GM21619 (cell line): ENCODE measurements around the gene LMAN1.

Experiments used
- ATAC-seq: cut with Tn5 transposase; IDR thresholded peaks from one replicate; pipeline ENCODE4 v1.9.1; 2021; ENCODE audit not compliant: unreplicated experiment

LMAN1 gene

DNA sequence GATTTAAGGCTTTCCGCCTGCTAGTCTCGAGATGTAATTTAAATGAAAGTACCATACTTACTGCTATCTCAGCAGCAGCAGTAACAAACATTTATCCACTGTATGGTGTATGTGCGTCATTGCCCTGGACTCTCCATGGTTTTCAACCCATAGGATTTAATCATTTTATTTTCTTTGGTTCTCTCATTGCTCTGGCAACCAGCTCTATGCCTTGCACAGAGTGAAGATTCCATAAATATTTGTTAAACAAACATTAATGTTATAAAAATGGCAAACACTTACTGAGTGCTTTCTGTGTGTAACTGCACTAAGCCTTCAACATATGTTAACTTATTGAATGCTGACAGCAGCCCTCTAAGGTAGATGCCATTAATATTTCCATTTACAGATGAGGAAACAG, 1.3 kb upstream of the LMAN1 start:
- no peak for ATAC-seq

GRCh38 chr18:59359576-59359952, 499 bp upstream of the LMAN1 start:
- ATAC-seq = peak; percentile 12

DNA sequence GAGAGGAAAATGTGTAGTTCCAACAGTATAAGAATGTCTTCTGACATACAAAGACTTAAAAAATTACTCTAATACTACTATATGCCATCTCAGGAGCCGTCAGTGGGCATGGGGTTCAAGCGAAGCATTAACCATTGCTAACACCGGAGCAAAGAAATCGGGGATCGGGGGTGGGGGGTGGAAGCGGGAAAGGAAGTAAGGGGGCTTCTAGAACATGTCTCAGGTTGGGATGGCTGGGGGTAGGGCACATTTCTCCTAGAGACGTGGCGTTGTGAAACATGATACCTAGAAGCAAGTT, 702 bp downstream of the LMAN1 start:
- ATAC-seq = no peak

DNA sequence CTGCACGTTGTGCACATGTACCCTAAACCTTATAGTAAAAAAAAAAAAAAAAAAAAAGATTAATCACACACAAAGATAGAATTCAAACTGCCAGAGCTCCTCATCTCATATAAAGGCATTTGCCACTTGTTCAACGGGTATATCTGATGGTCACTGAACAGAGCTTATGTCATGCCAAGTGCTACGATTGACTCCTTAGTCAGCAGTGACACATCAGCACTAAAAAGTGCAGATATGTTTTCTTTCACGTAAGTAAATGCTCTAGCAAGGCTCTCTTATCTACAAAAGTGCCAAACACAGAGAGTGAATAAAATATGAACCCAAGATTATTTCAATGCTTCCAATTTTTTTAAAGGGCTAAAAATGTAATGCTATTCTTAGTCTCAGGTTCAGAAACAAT, 1.1 kb downstream of the LMAN1 start:
- no peak for ATAC-seq

- ATAC-seq = no peak
These were observed 4.3 kb downstream of the LMAN1 start for GRCh38 chr18:59354731-59355130.

DNA sequence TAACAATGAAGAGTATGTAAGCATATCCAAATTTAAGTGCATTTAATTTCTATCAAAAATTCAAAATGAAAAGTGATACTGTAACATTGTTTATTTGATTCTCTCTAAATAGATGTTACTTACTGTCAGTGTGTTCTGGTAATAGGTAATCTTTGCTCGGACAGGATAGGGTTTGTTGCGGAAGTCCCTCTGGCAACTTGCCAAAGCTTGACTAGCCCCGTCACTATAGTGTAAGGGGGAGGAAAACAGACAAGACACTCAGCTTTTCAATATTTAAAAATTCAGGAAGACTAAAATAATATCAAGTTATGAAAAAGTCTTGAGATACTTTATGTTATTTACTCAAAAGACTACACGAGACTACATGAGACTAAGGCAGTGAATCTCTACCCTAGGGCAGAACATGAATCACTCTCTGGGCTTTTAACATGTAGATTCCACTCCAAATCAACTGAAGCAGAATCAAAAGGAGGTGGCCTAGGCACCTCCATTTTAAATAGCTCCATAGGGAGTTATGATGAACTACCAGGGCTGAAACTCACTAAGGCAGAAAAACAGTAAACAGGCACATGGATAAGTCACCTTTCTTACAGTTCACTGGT, 5.9 kb downstream of the LMAN1 start:
- no peak for ATAC-seq

GRCh38 chr18:59352250-59352855, 6.7 kb downstream of the LMAN1 start:
- no peak for ATAC-seq

- ATAC-seq = no peak
These were observed 13.5 kb downstream of the LMAN1 start for GRCh38 chr18:59345556-59345955.

DNA sequence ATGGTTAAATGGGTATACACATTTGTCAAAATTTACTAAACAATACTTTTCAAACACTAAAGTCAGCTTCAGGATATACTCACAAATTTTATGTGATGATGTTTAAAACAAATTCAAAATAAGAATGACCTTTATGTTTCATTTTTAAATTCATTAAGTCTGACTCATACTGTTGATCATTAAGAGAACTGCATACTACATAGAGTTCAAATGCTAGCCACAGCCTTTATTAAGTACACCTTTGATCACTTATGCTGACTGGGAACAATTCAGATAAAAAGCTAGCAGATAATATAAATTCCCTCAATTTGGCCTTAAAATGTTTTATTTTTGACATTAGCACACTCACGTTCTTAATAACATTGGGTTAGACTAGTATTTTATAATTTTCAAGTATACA, 14.1 kb downstream of the LMAN1 start:
- no peak for ATAC-seq

DNA sequence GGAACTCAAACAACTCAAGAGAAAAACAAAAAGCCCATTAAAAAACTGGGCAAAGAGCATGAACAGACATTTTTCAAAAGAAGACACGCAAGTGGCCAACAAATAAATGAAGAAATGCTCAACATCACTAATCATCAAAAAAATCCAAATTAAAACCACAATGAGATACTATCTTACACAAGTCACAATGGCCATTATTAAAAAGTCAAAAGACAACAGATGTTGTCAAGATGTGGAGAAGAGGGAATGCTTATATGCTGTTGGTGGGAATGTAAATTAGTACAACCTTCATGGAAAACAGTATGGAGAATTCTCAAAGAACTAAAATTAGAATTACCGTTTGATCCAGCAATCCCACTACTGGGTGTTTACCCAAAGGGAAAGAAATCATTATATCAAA, 15.1 kb downstream of the LMAN1 start:
- ATAC-seq = no peak

- ATAC-seq = no peak
These were observed 18.2 kb downstream of the LMAN1 start for GRCh38 chr18:59340817-59341216.

DNA sequence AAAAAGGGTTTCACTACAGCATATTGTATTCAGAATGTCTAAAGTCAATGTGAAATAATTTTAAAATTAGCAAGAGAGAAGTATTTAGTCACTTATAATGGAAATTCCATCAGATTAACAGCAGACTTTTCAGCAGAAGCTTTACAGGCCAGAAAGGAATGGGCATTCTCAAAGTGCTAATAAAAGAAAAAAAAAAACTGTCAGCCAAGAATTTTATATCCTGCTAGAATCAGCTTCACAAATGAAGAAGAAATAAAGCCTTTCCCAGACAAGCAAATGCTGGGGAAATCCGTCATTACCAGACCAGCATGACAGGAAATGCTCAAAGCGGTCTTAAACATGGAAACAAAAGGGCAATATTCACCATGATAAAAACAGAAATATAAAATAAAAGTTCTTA, 18.8 kb downstream of the LMAN1 start:
- ATAC-seq = no peak

DNA sequence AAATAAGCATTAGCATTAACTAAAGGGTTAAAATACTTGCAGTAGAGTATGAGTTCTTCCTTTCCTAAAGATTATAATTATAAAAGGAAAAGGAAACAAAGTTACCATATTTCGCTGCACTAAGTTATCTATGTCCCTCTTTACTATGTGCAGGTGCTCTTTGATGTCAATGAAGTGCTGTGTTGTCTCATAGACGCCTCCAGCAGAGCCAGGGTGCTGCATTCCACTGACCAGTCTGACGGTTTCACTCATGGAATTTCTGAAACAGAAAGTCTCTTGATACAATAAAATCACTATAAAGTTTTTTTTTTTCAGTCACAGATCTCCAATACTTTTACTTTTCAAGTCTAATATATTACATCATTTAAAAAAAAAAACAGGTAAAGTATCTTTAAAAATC, 26.1 kb downstream of the LMAN1 start:
- ATAC-seq = no peak

- ATAC-seq = no peak
These were observed 30.4 kb downstream of the LMAN1 start for GRCh38 chr18:59328683-59329082.

DNA sequence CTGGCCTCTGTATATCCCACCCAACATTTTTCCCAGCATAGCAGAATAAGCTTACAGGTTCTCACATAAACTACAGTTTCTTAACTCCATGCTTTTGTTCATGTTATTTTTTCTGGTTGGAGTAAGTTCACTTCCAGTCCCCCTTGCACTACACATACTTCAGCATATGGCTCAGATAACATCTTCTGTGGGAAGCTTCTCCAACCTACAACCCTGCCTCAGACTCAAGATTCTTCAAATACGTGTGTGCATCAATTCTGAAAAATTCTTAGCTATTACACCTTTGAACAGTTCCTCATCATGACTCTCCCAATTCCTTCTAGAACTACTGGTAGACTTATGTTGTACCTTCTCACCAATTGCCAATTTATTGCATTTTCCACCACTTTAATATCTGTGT, 33.1 kb downstream of the LMAN1 start:
- ATAC-seq = no peak

DNA sequence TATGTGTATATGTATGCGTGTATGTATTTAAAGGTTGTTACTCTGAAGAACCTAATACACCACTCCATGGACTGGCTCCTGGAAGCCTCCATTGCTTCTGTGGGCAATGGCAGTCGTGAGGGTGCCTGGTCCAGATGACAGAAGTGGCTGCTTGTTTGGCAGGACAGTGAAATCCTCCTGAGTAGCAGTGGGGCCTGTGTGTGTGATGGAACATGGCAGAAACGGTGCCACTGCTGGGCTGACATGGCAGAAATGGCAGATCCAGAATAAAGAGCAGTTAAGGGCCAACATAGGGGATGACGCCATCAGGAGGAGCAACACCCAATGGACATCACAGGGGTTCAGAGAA, 34.5 kb downstream of the LMAN1 start:
- ATAC-seq = no peak

- ATAC-seq = no peak
These were observed 35.0 kb downstream of the LMAN1 start for GRCh38 chr18:59323931-59324622.

GRCh38 chr18:59318460-59319050, 40.5 kb downstream of the LMAN1 start, which contains the start of gene CPLX4:
Gene CPLX4 (minus strand): TSS chr18:59318649. CDS start chr18:59318462, 187 bp downstream.
- no peak for ATAC-seq

- no peak for ATAC-seq
These were observed 47.4 kb downstream of the LMAN1 start for GRCh38 chr18:59311631-59312030.

DNA sequence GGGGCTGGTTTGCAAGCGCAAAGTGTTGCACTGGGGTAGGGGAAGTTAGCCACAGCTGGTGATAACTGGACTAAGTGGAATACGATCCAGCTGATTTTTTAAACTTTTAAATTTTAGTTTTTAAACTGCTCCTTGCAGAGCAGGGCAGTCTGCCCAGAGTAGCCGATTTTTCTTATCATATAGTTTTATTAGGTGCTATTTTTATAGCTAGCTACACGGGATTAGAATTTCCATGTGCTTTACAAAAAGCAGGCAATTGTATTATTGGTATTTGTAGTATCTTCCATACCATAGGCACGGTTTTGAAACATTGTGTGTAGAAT, 50.2 kb downstream of the LMAN1 start:
- no peak for ATAC-seq

GRCh38 chr18:59308248-59308937, 50.7 kb downstream of the LMAN1 start:
- peak; percentile 94 for ATAC-seq

- ATAC-seq = no peak
These were observed 52.4 kb downstream of the LMAN1 start for GRCh38 chr18:59306640-59307039.
